ENCODE results near the gene JPH3. TPM values are rescaled to one million over a fixed set of nuclear protein-coding genes. Genes with fewer than 3 reads are reported as not detected.

JPH3 gene
- total and polyA plus RNA-seq, 10 of the 15 experiments (the other 5 are each of a cell fraction or from before 2014, with no cell fraction given) = 0.05 TPM; not detected in 9

- no peak overlapping the region for H3K9ac ChIP-seq (ENCODE audit: control insufficient read depth, insufficient read depth, low read length)
- H3K4me1 ChIP-seq (ENCODE audit: control insufficient read depth, insufficient read depth, low read length) = peaks cover 45% of the 10 kb centered on the region
- H3K9me3 ChIP-seq (replicated peaks; ENCODE audit: control insufficient read depth, insufficient read depth, low read length) = no peaks in the 10 kb centered on the region
- peak; percentile 84 for FAIRE-seq
- no peak overlapping the region for H3K4me3 ChIP-seq
- peak; percentile 83 for ATAC-seq
- H3K27me3 ChIP-seq (replicated peaks in 1 of 2; ENCODE audit: control insufficient read depth in 2 of 2, insufficient read depth in 2 of 2, low read length in 1 of 2) = no peaks in the 10 kb centered on the region
- ChIA-PET SMC1A (ENCODE audit: uncharacterized antibody, unreplicated experiment) (interaction anchor here (1.0 to 1.4 kb wide), 2 partner anchors 22 to 68 kb away, joined by 4 to 6 read pairs; no protein-coding TSS in a partner anchor), POLR2A (no interaction called here), RAD21 (ENCODE audit: unreplicated experiment) (interaction anchor here (0.7 to 1.1 kb wide), 2 partner anchors 66 to 67 kb away, joined by 3 read pairs; no protein-coding TSS in a partner anchor), CTCF (interaction anchor here (0.7 to 1.9 kb wide), 6 partner anchors 9 to 308 kb away, joined by 3 to 10 read pairs (median 3); no protein-coding TSS in a partner anchor)
- no peaks in the 10 kb centered on the region for H4K20me1 ChIP-seq (ENCODE audit: control insufficient read depth, insufficient read depth)
- WGBS (ENCODE audit: insufficient coverage, insufficient replicate concordance, low lambda C conversion rate, missing lambda C conversion rate) = 2% methylated on average over 17 of the region's 19 CpGs
- H3K4me2 ChIP-seq (ENCODE audit: control insufficient read depth, insufficient read depth) = peak overlapping the region; percentile 0; the same call in 1 of the 2 replicates
- H3K27ac ChIP-seq (ENCODE audit: control insufficient read depth, insufficient read depth) = no peak overlapping the region
- BruUV-seq (replicated peaks) = no TSS peak
- H3K36me3 ChIP-seq (ENCODE audit: control insufficient read depth in 2 of 2, insufficient read depth in 2 of 2, low read length in 1 of 2) = peaks cover 9 to 17% of the 10 kb centered on the region in 2 experiments; a peak in 3 of 4 replicates
- intact Hi-C loops (cut with micrococcal nuclease; ENCODE audit: unreplicated experiment) (loop anchor here (5.0 kb wide), 1 partner anchor 65 kb away; the partner anchor contains the start of gene KLHDC4), in situ Hi-C loops (cut with MboI) (no loop called here)
- DNase-seq (ENCODE audit: low read depth, low spot score) = peak; percentile 33
- no peak overlapping the region for H2AFZ ChIP-seq (ENCODE audit: control insufficient read depth, low read depth, low read length)
- H3K79me2 ChIP-seq (ENCODE audit: control insufficient read depth, insufficient read depth, low read length) = no peaks in the 10 kb centered on the region
- TF ChIP-seq NRF1 (conservative IDR thresholded peaks at IDR 0.05; ENCODE audit: low read depth, low read length) (no peak), JUNB (IDR thresholded peaks at IDR 0.05) (no peak), SMC3 (IDR thresholded peaks at IDR 0.05; ENCODE audit: borderline replicate concordance, low read length) (peak; percentile 54; the same call in 1 of the 2 replicates), TCF12 (IDR thresholded peaks at IDR 0.05; ENCODE audit: low read depth, low read length) (peak; percentile 71), SRF (IDR thresholded peaks at IDR 0.05; ENCODE audit: low read depth in 2 of 2, low read length in 2 of 2) (no peak), GATAD2B (conservative IDR thresholded peaks at IDR 0.05; ENCODE audit: low read depth) (peak; percentile 62; the same call in 1 of the 2 replicates), RELA (IDR thresholded peaks at IDR 0.05; ENCODE audit: borderline replicate concordance, partially characterized antibody) (no peak), YBX1 (IDR thresholded peaks at IDR 0.05) (no peak), CREB1 (IDR thresholded peaks at IDR 0.05; ENCODE audit: low read depth) (peak; percentile 29; the same call in 1 of the 2 replicates), EED (IDR thresholded peaks at IDR 0.05; ENCODE audit: low read depth) (peak; percentile 60), MEF2B (IDR thresholded peaks at IDR 0.05; ENCODE audit: partially characterized antibody, poor library complexity, severe bottlenecking) (peak; percentile 94), CBX5 (IDR thresholded peaks at IDR 0.05; ENCODE audit: low read depth) (no peak), NR2F1 (conservative IDR thresholded peaks at IDR 0.05) (0 out of 2 replicates have a peak, but pooled peaks have one; percentile 31), TBL1XR1 (IDR thresholded peaks at IDR 0.05; ENCODE audit: low read depth, low read length) (0 out of 2 replicates have a peak, but pooled peaks have one; percentile 34), ASH2L (IDR thresholded peaks at IDR 0.05; ENCODE audit: borderline replicate concordance, low read depth) (no peak), TCF7 (IDR thresholded peaks at IDR 0.05; ENCODE audit: borderline replicate concordance) (peak; percentile 90), ZNF384 (IDR thresholded peaks at IDR 0.05; ENCODE audit: borderline replicate concordance, low read depth, low read length) (peak; percentile 42; the same call in 1 of the 2 replicates), HDGF (IDR thresholded peaks at IDR 0.05) (no peak), BHLHE40 (IDR thresholded peaks at IDR 0.05; ENCODE audit: borderline replicate concordance in 1 of 2, low read depth in 2 of 2, low read length in 1 of 2) (peak; percentile 35 to 37; a peak in 2 of 4 replicates), HSF1 (IDR thresholded peaks at IDR 0.05; ENCODE audit: low read depth, low read length) (no peak), IKZF2 (IDR thresholded peaks at IDR 0.05) (peak; percentile 35 to 41; a peak in 1 of 4 replicates), MXI1 (IDR thresholded peaks at IDR 0.05; ENCODE audit: low read depth, low read length) (0 out of 2 replicates have a peak, but pooled peaks have one; percentile 21), RAD21 (IDR thresholded peaks at IDR 0.05; ENCODE audit: insufficient read depth, low read depth, low read length) (peak; percentile 54), POLR2A (IDR thresholded peaks at IDR 0.05; ENCODE audit: low read depth, low read length) (peak; percentile 14; the same call in 1 of the 2 replicates), IKZF1 (conservative IDR thresholded peaks at IDR 0.05) (0 out of 2 replicates have a peak, but pooled peaks have one; percentile 26), FOXM1 (IDR thresholded peaks at IDR 0.05; ENCODE audit: low read depth, low read length) (peak; percentile 40; the same call in 1 of the 2 replicates), RUNX3 (IDR thresholded peaks at IDR 0.05; ENCODE audit: low read length) (peak; percentile 68)
These were observed 100.1 kb downstream of the JPH3 start for GRCh38 chr16:87702325-87702811.

Measured in GM12878 (cell line).